ENCODE results near the gene PC. TPM values are rescaled to one million over a fixed set of nuclear protein-coding genes. Genes with fewer than 3 reads are reported as not detected.

PC gene
- total and polyA plus RNA-seq, 10 donors, result 3.4 to 8.8 (median 5.3) TPM

DNA sequence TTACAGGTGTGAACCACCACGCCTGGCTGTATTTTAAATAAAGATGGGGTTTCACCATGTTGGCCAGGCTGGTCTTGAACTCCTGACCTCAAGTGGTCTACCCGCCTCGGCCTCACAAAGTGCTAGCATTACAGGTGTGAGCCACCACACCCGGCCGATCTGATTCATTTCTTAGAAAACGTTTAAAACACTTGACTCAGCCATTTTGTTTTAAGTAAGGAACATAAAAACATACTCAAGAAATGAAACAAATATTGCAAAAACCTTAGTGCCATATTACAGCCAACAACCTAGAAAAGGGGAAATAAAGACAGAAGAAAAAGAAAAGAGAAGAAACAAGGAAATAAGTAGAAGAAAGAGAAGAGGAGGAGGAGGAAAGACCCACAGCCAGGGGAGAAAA is 84.0 kb downstream of the PC start:
- H3K27ac ChIP-seq, result no peak overlapping the region
- DNase-seq, result no peak
- intact Hi-C loops (cut with DNase I; ENCODE audit: low total_unique reads), result no loop called here
- H3K4me1 ChIP-seq, result peaks cover 0 to 3% (median 0%) of the 10 kb centered on the region in 6 donors
- H3K36me3 ChIP-seq, result peaks cover 0 to 16% (median 0%) of the 10 kb centered on the region in 6 donors
- TF ChIP-seq CTCF (IDR thresholded peaks at IDR 0.05 in 8 of 11, conservative IDR thresholded peaks at IDR 0.05 in 3 of 11) (no peak), POLR2A (IDR thresholded peaks at IDR 0.05) (no peak), POLR2AphosphoS5 (IDR thresholded peaks at IDR 0.05) (no peak)
- WGBS, 5 donors, result 74 to 85% (median 77%) methylated on average over 6 of the region's 6 CpGs
- no peaks in the 10 kb centered on the region for H3K27me3 ChIP-seq (replicated peaks in 1 of 7)
- H3K4me3 ChIP-seq, result no peak overlapping the region
- H3K9me3 ChIP-seq, result no peaks in the 10 kb centered on the region

DNA sequence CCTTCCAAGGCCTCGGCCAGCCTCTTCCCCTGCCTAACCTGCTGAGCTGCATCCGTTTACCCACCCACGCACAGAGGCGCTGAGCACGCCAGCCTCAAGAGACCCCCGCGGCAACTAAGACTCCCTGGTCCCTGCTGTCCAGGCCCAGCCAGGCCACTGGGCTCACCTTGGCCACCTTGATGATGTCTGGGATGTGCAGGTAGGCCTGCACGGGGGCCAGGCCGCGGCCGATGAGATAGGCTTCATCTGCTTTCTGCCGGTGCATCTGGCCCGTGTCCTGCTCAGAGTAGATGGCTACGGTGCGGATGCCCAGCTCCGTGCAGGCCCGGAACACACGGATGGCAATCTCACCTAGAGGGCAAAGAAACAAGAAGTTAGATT is 86.7 kb downstream of the PC start:
- no peak overlapping the region for H3K27ac ChIP-seq

DNA sequence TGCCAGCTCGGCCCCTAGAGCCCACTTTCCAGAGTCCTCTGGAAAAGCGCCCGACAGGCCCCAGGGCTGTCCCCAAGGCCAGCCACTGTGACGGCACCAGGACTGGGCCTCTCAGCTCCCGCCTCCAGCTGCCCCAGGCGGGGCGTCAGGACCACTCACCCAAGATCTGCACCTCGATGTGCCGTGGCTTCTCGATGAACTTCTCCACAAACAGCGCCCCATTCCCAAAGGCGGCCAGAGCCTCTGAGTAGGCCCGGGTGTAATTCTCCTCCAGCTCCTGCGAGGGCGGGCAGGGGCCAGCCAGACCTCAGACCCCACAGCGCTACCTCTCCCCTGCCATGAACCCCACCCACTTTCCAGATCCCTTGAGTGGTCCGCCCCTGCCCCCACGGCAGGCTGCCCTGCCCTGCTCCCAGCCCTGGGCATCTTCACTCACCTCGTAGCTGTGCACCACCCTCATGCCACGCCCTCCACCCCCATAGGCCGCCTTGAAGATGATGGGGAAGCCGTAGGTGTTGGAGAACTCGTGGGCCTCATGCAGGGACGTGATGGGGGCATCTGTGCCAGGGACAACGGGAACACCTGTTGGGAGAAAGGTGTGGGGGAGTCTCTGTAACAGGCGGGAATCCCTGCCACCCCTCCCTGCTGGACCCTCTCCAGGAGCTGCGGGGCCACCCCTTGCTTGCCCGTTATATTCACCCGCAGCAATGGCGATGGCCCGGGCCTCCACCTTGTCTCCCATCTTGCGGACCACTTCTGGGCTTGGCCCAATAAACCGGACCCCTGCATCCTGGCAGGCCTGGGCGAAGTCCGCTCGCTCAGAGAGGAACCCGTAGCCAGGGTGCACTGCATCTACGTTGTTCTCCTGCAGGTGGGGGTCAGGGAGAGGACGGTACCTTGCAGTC is 87.3 kb downstream of the PC start:
- Histone ChIP-seq H3K4me3 (no peak overlapping the region), H3K4me1 (peaks cover 0 to 13% (median 7%) of the 10 kb centered on the region in 6 donors), H3K36me3 (peaks cover 0 to 16% (median 0%) of the 10 kb centered on the region in 6 donors), H3K27me3 (replicated peaks in 1 of 7) (no peaks in the 10 kb centered on the region), H3K27ac (no peak overlapping the region), H3K9me3 (no peaks in the 10 kb centered on the region)
- DNase-seq, result no peak
- no peak for TF ChIP-seq POLR2AphosphoS5 (IDR thresholded peaks at IDR 0.05)
- TF ChIP-seq POLR2A (IDR thresholded peaks at IDR 0.05), result no peak
- no peak for TF ChIP-seq CTCF (IDR thresholded peaks at IDR 0.05 in 8 of 11, conservative IDR thresholded peaks at IDR 0.05 in 3 of 11)
- intact Hi-C loops (cut with DNase I; ENCODE audit: low total_unique reads), result no loop called here
- 91 to 95% (median 94%) methylated on average over 27 to 39 of the region's 39 CpGs for WGBS, 5 donors

More for the DNA sequence above, 86.7 kb downstream of the PC start:
- TF ChIP-seq POLR2AphosphoS5 (IDR thresholded peaks at IDR 0.05) (no peak), CTCF (IDR thresholded peaks at IDR 0.05 in 8 of 11, conservative IDR thresholded peaks at IDR 0.05 in 3 of 11) (no peak), POLR2A (IDR thresholded peaks at IDR 0.05) (no peak)
- intact Hi-C loops (cut with DNase I; ENCODE audit: low total_unique reads), result no loop called here
- no peaks in the 10 kb centered on the region for H3K27me3 ChIP-seq (replicated peaks in 1 of 7)
- H3K9me3 ChIP-seq, result no peaks in the 10 kb centered on the region
- DNase-seq, result no peak
- WGBS, 5 donors, result 94 to 97% (median 96%) methylated on average over 18 of the region's 18 CpGs
- no peak overlapping the region for H3K4me3 ChIP-seq
- peaks cover 0 to 16% (median 0%) of the 10 kb centered on the region in 6 donors for H3K36me3 ChIP-seq
- H3K4me1 ChIP-seq, result peaks cover 0 to 13% (median 7%) of the 10 kb centered on the region in 6 donors

GRCh38 chr11:66870131-66870530 is 88.1 kb downstream of the PC start:
- no peaks in the 10 kb centered on the region for H3K27me3 ChIP-seq (replicated peaks in 1 of 7)
- 96 to 100% (median 97%) methylated on average over 11 to 16 of the region's 16 CpGs for WGBS, 5 donors
- H3K9me3 ChIP-seq, result no peaks in the 10 kb centered on the region
- H3K27ac ChIP-seq, result no peak overlapping the region
- H3K4me1 ChIP-seq, result peaks cover 0 to 14% (median 7%) of the 10 kb centered on the region in 6 donors
- H3K36me3 ChIP-seq, result peaks cover 0 to 16% (median 0%) of the 10 kb centered on the region in 6 donors
- TF ChIP-seq POLR2A (IDR thresholded peaks at IDR 0.05) (no peak), POLR2AphosphoS5 (IDR thresholded peaks at IDR 0.05) (no peak), CTCF (IDR thresholded peaks at IDR 0.05 in 8 of 11, conservative IDR thresholded peaks at IDR 0.05 in 3 of 11) (no peak)
- no peak overlapping the region for H3K4me3 ChIP-seq
- intact Hi-C loops (cut with DNase I; ENCODE audit: low total_unique reads), result no loop called here
- no peak for DNase-seq
